Measurements from ENCODE around the gene POLD3. TPM values are rescaled to one million over a fixed set of nuclear protein-coding genes. Genes with fewer than 3 reads are reported as not detected.
A peak's percentile ranks its signal among the peaks of the same experiment; 100 is the strongest.

POLD3 gene
- 12.3 and 12.7 TPM in 2 replicates for total RNA-seq

- Histone ChIP-seq H2AFZ (ENCODE audit: low read length) (peak within 1 kb of the TSS; percentile 97), H3K9me3 (ENCODE audit: low read depth, low read length) (no peaks in the 10 kb centered on the region), H3K4me1 (ENCODE audit: insufficient read depth, low read length) (peaks cover 14% of the 10 kb centered on the region), H4K20me1 (ENCODE audit: insufficient read depth, low read length) (no peaks in the 10 kb centered on the region), H3K4me3 (ENCODE audit: insufficient read depth, low read length) (peak within 1 kb of the TSS; percentile 99), H3K4me2 (ENCODE audit: insufficient read depth, low read length) (peak within 1 kb of the TSS; percentile 98), H3K36me3 (ENCODE audit: insufficient read depth, low read length) (no peaks in the 10 kb centered on the region), H3K27ac (ENCODE audit: low read depth, low read length) (peak within 1 kb of the TSS; percentile 91), H3K27me3 (ENCODE audit: insufficient read depth, low read length) (no peaks in the 10 kb centered on the region), H3K79me2 (ENCODE audit: insufficient read depth, low read length) (peaks cover 27% of the 10 kb centered on the region)
- no peak for TF ChIP-seq CTCF (IDR thresholded peaks at IDR 0.05; ENCODE audit: extremely low read depth, low read depth, low read length)
- DNase-seq (ENCODE audit: insufficient read length, low spot score, missing footprints): peak; percentile 91
These were observed at the start of gene POLD3 for GRCh38 chr11:74592441-74593362. Gene POLD3, plus strand, starts transcription at chr11:74592582. Its CDS starts 77 bp downstream, at chr11:74592659.

- H3K36me3 ChIP-seq (ENCODE audit: insufficient read depth, low read length): no peaks in the 10 kb centered on the region
- no peak for DNase-seq (ENCODE audit: insufficient read length, low spot score, missing footprints)
- H3K79me2 ChIP-seq (ENCODE audit: insufficient read depth, low read length): no peaks in the 10 kb centered on the region
- no peak overlapping the region for H3K27ac ChIP-seq (ENCODE audit: low read depth, low read length)
- no peak overlapping the region for H3K4me3 ChIP-seq (ENCODE audit: insufficient read depth, low read length)
- no peaks in the 10 kb centered on the region for H3K9me3 ChIP-seq (ENCODE audit: low read depth, low read length)
- no peak overlapping the region for H3K4me2 ChIP-seq (ENCODE audit: insufficient read depth, low read length)
- H3K4me1 ChIP-seq (ENCODE audit: insufficient read depth, low read length): no peaks in the 10 kb centered on the region
- no peak overlapping the region for H2AFZ ChIP-seq (ENCODE audit: low read length)
- no peak for TF ChIP-seq CTCF (IDR thresholded peaks at IDR 0.05; ENCODE audit: extremely low read depth, low read depth, low read length)
- H3K27me3 ChIP-seq (ENCODE audit: insufficient read depth, low read length): peaks cover 11% of the 10 kb centered on the region
- no peaks in the 10 kb centered on the region for H4K20me1 ChIP-seq (ENCODE audit: insufficient read depth, low read length)
These were observed 48.4 kb upstream of the POLD3 start for GRCh38 chr11:74543991-74544390.

GRCh38 chr11:74546752-74547151 lies 45.6 kb upstream of the POLD3 start:
- TF ChIP-seq CTCF (IDR thresholded peaks at IDR 0.05; ENCODE audit: extremely low read depth, low read depth, low read length): no peak
- Histone ChIP-seq H3K36me3 (ENCODE audit: insufficient read depth, low read length) (no peaks in the 10 kb centered on the region), H2AFZ (ENCODE audit: low read length) (no peak overlapping the region), H3K27ac (ENCODE audit: low read depth, low read length) (no peak overlapping the region), H4K20me1 (ENCODE audit: insufficient read depth, low read length) (no peaks in the 10 kb centered on the region), H3K4me2 (ENCODE audit: insufficient read depth, low read length) (no peak overlapping the region), H3K4me3 (ENCODE audit: insufficient read depth, low read length) (no peak overlapping the region), H3K4me1 (ENCODE audit: insufficient read depth, low read length) (no peaks in the 10 kb centered on the region), H3K9me3 (ENCODE audit: low read depth, low read length) (no peaks in the 10 kb centered on the region), H3K79me2 (ENCODE audit: insufficient read depth, low read length) (no peaks in the 10 kb centered on the region), H3K27me3 (ENCODE audit: insufficient read depth, low read length) (peaks cover 31% of the 10 kb centered on the region)
- no peak for DNase-seq (ENCODE audit: insufficient read length, low spot score, missing footprints)

GRCh38 chr11:74550991-74551753 lies 41.2 kb upstream of the POLD3 start:
- Histone ChIP-seq H3K4me3 (ENCODE audit: insufficient read depth, low read length) (no peak overlapping the region), H3K79me2 (ENCODE audit: insufficient read depth, low read length) (no peaks in the 10 kb centered on the region), H3K27me3 (ENCODE audit: insufficient read depth, low read length) (peaks cover 30% of the 10 kb centered on the region), H3K9me3 (ENCODE audit: low read depth, low read length) (no peaks in the 10 kb centered on the region), H3K27ac (ENCODE audit: low read depth, low read length) (no peak overlapping the region), H4K20me1 (ENCODE audit: insufficient read depth, low read length) (no peaks in the 10 kb centered on the region), H3K4me2 (ENCODE audit: insufficient read depth, low read length) (no peak overlapping the region), H3K4me1 (ENCODE audit: insufficient read depth, low read length) (no peaks in the 10 kb centered on the region), H3K36me3 (ENCODE audit: insufficient read depth, low read length) (no peaks in the 10 kb centered on the region), H2AFZ (ENCODE audit: low read length) (no peak overlapping the region)
- no peak for TF ChIP-seq CTCF (IDR thresholded peaks at IDR 0.05; ENCODE audit: extremely low read depth, low read depth, low read length)
- no peak for DNase-seq (ENCODE audit: insufficient read length, low spot score, missing footprints)
